ENCODE results near the gene KCTD17. TPM values are rescaled to one million over a fixed set of nuclear protein-coding genes. Genes with fewer than 3 reads are reported as not detected.

The KCTD17 gene, protein sequence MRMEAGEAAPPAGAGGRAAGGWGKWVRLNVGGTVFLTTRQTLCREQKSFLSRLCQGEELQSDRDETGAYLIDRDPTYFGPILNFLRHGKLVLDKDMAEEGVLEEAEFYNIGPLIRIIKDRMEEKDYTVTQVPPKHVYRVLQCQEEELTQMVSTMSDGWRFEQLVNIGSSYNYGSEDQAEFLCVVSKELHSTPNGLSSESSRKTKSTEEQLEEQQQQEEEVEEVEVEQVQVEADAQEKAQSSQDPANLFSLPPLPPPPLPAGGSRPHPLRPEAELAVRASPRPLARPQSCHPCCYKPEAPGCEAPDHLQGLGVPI
- 22.7 and 25.0 TPM in 2 replicates for total RNA-seq

DNA sequence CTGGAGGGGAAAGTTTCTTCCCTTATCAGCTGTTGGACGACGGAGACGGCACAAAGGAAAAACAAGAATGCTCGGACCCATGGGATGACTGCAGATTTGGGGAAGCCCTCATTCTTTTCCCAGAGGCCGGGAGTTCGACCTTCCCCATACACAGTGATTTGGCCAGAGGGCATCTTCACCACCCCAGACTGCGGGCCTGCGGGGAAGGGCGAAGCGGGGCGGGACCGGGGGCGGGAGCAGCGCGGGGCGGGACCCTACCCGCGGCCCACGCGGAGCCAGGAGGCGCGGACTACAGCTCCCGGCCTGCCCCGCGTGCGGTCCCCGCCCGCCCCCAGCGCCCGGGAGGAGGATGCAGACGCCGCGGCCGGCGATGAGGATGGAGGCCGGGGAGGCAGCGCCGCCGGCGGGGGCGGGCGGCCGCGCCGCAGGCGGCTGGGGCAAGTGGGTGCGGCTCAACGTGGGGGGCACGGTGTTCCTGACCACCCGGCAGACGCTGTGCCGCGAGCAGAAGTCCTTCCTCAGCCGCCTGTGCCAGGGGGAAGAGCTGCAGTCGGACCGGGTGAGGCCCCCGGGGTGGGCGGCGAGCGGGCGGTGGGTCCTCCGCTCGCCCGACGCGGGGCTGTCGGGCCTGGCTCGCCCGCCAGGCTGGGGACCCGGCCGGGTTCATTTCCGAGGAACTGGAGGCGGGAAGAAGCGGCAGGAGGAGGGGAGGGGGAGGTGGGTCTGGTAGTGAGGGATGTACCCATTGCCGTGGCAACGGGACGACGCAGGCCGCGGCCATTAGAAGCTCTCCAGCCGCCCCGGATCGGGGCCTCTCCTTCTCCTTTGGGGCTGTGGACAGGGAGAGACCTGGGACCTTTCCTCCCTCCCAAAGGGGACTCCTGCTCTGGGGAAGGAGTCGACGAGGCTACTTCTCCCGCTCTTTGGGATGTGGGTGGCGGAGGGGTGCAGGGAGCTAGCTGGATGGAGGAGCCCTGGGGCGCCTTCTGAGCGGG lies at the start of gene KCTD17:
TSS of gene KCTD17 (plus strand) at position 352 of the 995 bp plus-strand sequence. CDS start at position 371, 19 bp downstream.
- Histone ChIP-seq H4K20me1 (ENCODE audit: insufficient read depth, low read length) (no peaks in the 10 kb centered on the region), H3K4me2 (ENCODE audit: insufficient read depth, low read length) (peak within 1 kb of the TSS; percentile 87), H3K36me3 (ENCODE audit: insufficient read depth, low read length) (peaks cover 20% of the 10 kb centered on the region), H3K27me3 (ENCODE audit: insufficient read depth, low read length) (no peaks in the 10 kb centered on the region), H3K27ac (ENCODE audit: low read depth, low read length) (no peak within 1 kb of the TSS), H3K79me2 (ENCODE audit: insufficient read depth, low read length) (peaks cover 9% of the 10 kb centered on the region), H3K9me3 (ENCODE audit: low read depth, low read length) (no peaks in the 10 kb centered on the region), H3K4me1 (ENCODE audit: insufficient read depth, low read length) (peaks cover 6% of the 10 kb centered on the region), H3K4me3 (ENCODE audit: insufficient read depth, low read length) (peak within 1 kb of the TSS; percentile 88), H2AFZ (ENCODE audit: low read length) (peak within 1 kb of the TSS; percentile 89)
- no peak for TF ChIP-seq CTCF (IDR thresholded peaks at IDR 0.05; ENCODE audit: extremely low read depth, low read depth, low read length)
- DNase-seq (ENCODE audit: insufficient read length, low spot score, missing footprints) = peak; percentile 100

- DNase-seq (ENCODE audit: insufficient read length, low spot score, missing footprints) = peak; percentile 71
- H3K27me3 ChIP-seq (ENCODE audit: insufficient read depth, low read length) = peaks cover 35% of the 10 kb centered on the region
Observed at GRCh38 chr22:37001826-37002225, 49.7 kb upstream of the KCTD17 start.

GRCh38 chr22:37002633-37003032 lies 48.9 kb upstream of the KCTD17 start:
- H3K27me3 ChIP-seq (ENCODE audit: insufficient read depth, low read length) = peaks cover 38% of the 10 kb centered on the region

More at GRCh38 chr22:37001826-37002225, 49.7 kb upstream of the KCTD17 start:
- Histone ChIP-seq H3K27ac (ENCODE audit: low read depth, low read length) (no peak overlapping the region), H3K9me3 (ENCODE audit: low read depth, low read length) (no peaks in the 10 kb centered on the region), H3K36me3 (ENCODE audit: insufficient read depth, low read length) (no peaks in the 10 kb centered on the region), H3K4me1 (ENCODE audit: insufficient read depth, low read length) (peaks cover 2% of the 10 kb centered on the region), H3K4me2 (ENCODE audit: insufficient read depth, low read length) (no peak overlapping the region), H3K4me3 (ENCODE audit: insufficient read depth, low read length) (no peak overlapping the region), H4K20me1 (ENCODE audit: insufficient read depth, low read length) (no peaks in the 10 kb centered on the region), H2AFZ (ENCODE audit: low read length) (no peak overlapping the region), H3K79me2 (ENCODE audit: insufficient read depth, low read length) (no peaks in the 10 kb centered on the region)
- TF ChIP-seq CTCF (IDR thresholded peaks at IDR 0.05; ENCODE audit: extremely low read depth, low read depth, low read length) = no peak

More at GRCh38 chr22:37002633-37003032, 48.9 kb upstream of the KCTD17 start:
- no peaks in the 10 kb centered on the region for H3K79me2 ChIP-seq (ENCODE audit: insufficient read depth, low read length)
- TF ChIP-seq CTCF (IDR thresholded peaks at IDR 0.05; ENCODE audit: extremely low read depth, low read depth, low read length) = no peak
- H3K4me3 ChIP-seq (ENCODE audit: insufficient read depth, low read length) = no peak overlapping the region
- H4K20me1 ChIP-seq (ENCODE audit: insufficient read depth, low read length) = no peaks in the 10 kb centered on the region
- no peak overlapping the region for H2AFZ ChIP-seq (ENCODE audit: low read length)
- no peak overlapping the region for H3K27ac ChIP-seq (ENCODE audit: low read depth, low read length)
- DNase-seq (ENCODE audit: insufficient read length, low spot score, missing footprints) = no peak
- H3K36me3 ChIP-seq (ENCODE audit: insufficient read depth, low read length) = no peaks in the 10 kb centered on the region
- H3K9me3 ChIP-seq (ENCODE audit: low read depth, low read length) = no peaks in the 10 kb centered on the region
- peaks cover 2% of the 10 kb centered on the region for H3K4me1 ChIP-seq (ENCODE audit: insufficient read depth, low read length)
- H3K4me2 ChIP-seq (ENCODE audit: insufficient read depth, low read length) = no peak overlapping the region

Measured in osteoblast (primary cell).